Measurements from ENCODE around the gene PATL2.
"Not testable (repeated sequence)": the region's sequence is repeated elsewhere in the genome, so short reads cannot be mapped to it uniquely, and the experiment has no call there.

DNA sequence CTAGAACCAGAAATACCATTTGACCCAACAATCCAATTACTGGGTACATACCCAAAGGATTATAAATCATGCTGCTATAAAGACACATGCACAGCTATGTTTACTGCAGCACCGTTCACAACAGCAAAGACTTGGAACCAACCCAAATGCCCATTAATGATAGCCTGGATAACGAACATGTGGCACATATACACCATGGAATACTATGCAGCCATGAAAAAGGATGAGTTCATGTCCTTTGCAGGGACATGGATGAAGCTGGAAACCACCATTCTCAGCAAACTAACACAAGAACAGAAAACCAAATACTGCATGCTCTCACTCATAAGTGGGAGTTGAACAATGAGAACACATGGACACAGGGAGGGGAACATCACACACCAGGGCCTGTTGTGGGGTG, 21.8 kb downstream of the PATL2 start:
- TF ChIP-seq, protein P1, sequence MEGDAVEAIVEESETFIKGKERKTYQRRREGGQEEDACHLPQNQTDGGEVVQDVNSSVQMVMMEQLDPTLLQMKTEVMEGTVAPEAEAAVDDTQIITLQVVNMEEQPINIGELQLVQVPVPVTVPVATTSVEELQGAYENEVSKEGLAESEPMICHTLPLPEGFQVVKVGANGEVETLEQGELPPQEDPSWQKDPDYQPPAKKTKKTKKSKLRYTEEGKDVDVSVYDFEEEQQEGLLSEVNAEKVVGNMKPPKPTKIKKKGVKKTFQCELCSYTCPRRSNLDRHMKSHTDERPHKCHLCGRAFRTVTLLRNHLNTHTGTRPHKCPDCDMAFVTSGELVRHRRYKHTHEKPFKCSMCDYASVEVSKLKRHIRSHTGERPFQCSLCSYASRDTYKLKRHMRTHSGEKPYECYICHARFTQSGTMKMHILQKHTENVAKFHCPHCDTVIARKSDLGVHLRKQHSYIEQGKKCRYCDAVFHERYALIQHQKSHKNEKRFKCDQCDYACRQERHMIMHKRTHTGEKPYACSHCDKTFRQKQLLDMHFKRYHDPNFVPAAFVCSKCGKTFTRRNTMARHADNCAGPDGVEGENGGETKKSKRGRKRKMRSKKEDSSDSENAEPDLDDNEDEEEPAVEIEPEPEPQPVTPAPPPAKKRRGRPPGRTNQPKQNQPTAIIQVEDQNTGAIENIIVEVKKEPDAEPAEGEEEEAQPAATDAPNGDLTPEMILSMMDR (IDR thresholded peaks at IDR 0.05), result not testable (repeated sequence)
- not testable (repeated sequence) for TF ChIP-seq POLR2A (IDR thresholded peaks at IDR 0.05)

Measured in right lobe of liver (tissue), 4 donors.